Activated naive CD4-positive, alpha-beta T cell treated with anti-CD3 and anti-CD28 coated beads for 36 hours (primary cell): ENCODE data around the gene EPC1. TPM values are rescaled to one million over a fixed set of nuclear protein-coding genes. Genes with fewer than 3 reads are reported as not detected.
"Not testable (repeated sequence)": the region's sequence is repeated elsewhere in the genome, so short reads cannot be mapped to it uniquely, and the experiment has no call there.

Source experiments
- CTCF ChIA-PET: fragments of 350-600 bp; sonication (Branson Sonifier 250); formaldehyde crosslinking; loops from one replicate; lab custom pipeline; 2021; ENCODE audit warnings: antibody characterized with exemption; lab: Charles Lee
- DNase-seq: peaks from one replicate; pipeline ENCODE4 v3.0.0-alpha.2; 2020
- H3K27ac Mint-ChIP-seq: one replicate; pipeline ENCODE4 v1.8.0; 2021; ENCODE audit warnings: mild to moderate bottlenecking, mixed read lengths
- H3K27me3 Mint-ChIP-seq: one replicate; pipeline ENCODE4 v1.8.0; 2021; ENCODE audit warnings: low read depth, mixed read lengths
- H3K36me3 Mint-ChIP-seq: one replicate; pipeline ENCODE4 v1.8.0; 2021; ENCODE audit warnings: low read depth, mixed read lengths
- H3K4me1 Mint-ChIP-seq: one replicate; pipeline ENCODE4 v1.8.0; 2021; ENCODE audit warnings: low read depth, mixed read lengths
- H3K4me3 Mint-ChIP-seq: one replicate; pipeline ENCODE4 v1.8.0; 2021; ENCODE audit warnings: mild to moderate bottlenecking, moderate library complexity, mixed read lengths
- H3K9me3 Mint-ChIP-seq: one replicate; pipeline ENCODE4 v1.8.0; 2021; ENCODE audit warnings: mixed read lengths
- intact Hi-C: fragments of 100-400 bp; cut with micrococcal nuclease; formaldehyde crosslinking; loops from one replicate; pipeline ENCODE4 v1.15.1; 2023
- total RNA-seq, 2 experiments: library from RNA; stranded (reverse); gene quantifications; one replicate each; pipeline ENCODE4 v1.2.3, GENCODE V29; 2021

The EPC1 gene
- total RNA-seq, 2 experiments from 2014 or later: 29.4 to 33.5 TPM

DNA sequence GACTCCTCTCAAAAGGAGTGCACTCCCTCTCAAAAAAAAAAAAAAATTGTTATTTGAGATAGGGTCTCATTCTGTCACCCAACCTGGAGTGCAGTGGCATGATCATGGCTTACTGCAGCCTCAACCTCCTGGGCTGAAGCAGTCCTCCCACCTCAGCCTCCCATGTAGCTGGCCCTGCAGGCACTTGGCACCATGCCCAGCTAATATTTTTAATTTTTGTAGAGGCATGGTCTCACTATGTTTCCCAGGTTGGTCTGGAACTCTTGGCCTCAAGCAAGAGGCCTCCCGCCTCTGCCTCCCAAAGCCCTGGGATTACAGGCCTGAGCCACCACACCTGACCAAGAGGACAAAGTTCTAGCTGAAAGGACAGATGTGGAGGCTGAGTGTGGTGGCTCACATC is 120.3 kb downstream of the EPC1 start:
- Mint-ChIP-seq H3K36me3 (no peaks in the 10 kb centered on the region), H3K27me3 (no peaks in the 10 kb centered on the region), H3K9me3 (peaks cover 5% of the 10 kb centered on the region), H3K4me3 (no peak overlapping the region), H3K27ac (no peak overlapping the region), H3K4me1 (no peaks in the 10 kb centered on the region)
- no peak for DNase-seq
- CTCF ChIA-PET: interaction anchor here (1.0 kb wide), 1 partner anchor 18 kb away, joined by 3 read pairs; no protein-coding TSS in a partner anchor
- intact Hi-C loops: no loop called here

DNA sequence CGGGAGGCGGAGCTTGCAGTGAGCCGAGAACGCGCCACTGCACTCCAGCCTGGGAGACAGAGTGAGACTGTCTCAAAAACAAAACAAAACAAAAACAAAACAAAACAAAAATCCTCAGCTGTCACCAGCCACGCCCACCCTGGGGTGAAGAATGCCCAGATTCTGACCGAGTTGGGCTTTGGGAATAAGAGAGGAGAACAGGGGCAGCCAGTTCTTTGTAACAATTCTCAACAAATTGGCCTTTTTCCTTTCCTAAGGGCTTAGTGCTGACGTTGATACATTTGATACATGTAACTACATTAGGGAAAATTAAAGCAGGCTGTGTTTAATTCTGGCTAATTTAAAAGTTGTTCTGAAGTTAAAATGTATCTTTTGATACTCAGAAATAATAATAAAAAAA is 121.0 kb downstream of the EPC1 start:
- Mint-ChIP-seq H3K27me3 (no peaks in the 10 kb centered on the region), H3K4me3 (no peak overlapping the region), H3K9me3 (peaks cover 5% of the 10 kb centered on the region), H3K4me1 (no peaks in the 10 kb centered on the region), H3K36me3 (no peaks in the 10 kb centered on the region), H3K27ac (no peak overlapping the region)
- intact Hi-C loops: no loop called here
- CTCF ChIA-PET: no interaction called here
- DNase-seq: no peak

DNA sequence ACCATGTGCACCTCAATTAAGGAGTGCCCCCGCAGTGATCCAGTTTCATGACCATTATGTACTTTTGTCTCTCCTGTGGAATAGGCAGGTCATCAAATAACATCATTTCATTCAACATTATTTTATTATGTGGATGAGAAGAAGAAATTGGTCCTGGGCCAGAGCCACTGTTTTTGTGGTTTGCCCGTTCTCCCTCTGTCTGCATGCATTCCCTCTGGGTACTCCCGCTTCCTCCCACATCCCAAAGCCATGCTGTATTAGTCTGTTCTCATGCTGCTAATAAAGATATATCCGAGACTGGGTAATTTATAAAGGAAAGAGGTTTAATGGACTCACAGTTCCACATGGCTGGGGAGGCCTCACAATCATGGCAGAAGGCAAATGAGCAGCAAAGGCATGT is 124.6 kb downstream of the EPC1 start:
- peaks cover 21% of the 10 kb centered on the region for H3K9me3 Mint-ChIP-seq
- H3K4me3 Mint-ChIP-seq, H3K27me3 Mint-ChIP-seq, H3K4me1 Mint-ChIP-seq, intact Hi-C loops, H3K27ac Mint-ChIP-seq, DNase-seq, H3K36me3 Mint-ChIP-seq: not testable (repeated sequence)
- CTCF ChIA-PET: interaction anchor here (0.6 to 0.9 kb wide), 2 partner anchors 208 to 247 kb away, joined by 3 read pairs; no protein-coding TSS in a partner anchor

DNA sequence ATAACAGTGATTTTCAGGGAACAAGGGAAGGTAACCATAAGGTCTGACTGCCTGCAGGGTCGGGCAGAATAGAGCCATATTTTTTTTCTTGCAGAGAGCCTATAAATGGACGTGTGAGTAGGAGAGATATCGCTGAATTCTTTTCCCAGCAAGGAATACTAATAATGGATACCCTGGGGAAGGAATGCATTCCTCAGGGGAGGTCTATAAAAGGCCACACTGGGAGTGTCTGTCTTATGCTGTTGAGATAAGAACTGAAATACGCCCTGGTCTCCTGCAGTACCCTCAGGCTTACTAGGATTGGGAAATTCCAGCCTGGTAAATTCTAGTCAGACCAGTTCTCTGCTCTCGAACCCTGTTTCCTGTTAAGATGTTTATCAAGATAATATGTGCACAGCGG is 127.8 kb downstream of the EPC1 start:
- peaks cover 21% of the 10 kb centered on the region for H3K9me3 Mint-ChIP-seq
- intact Hi-C loops, DNase-seq, H3K4me1 Mint-ChIP-seq, H3K36me3 Mint-ChIP-seq, H3K27ac Mint-ChIP-seq, CTCF ChIA-PET, H3K27me3 Mint-ChIP-seq, H3K4me3 Mint-ChIP-seq: not testable (repeated sequence)

DNA sequence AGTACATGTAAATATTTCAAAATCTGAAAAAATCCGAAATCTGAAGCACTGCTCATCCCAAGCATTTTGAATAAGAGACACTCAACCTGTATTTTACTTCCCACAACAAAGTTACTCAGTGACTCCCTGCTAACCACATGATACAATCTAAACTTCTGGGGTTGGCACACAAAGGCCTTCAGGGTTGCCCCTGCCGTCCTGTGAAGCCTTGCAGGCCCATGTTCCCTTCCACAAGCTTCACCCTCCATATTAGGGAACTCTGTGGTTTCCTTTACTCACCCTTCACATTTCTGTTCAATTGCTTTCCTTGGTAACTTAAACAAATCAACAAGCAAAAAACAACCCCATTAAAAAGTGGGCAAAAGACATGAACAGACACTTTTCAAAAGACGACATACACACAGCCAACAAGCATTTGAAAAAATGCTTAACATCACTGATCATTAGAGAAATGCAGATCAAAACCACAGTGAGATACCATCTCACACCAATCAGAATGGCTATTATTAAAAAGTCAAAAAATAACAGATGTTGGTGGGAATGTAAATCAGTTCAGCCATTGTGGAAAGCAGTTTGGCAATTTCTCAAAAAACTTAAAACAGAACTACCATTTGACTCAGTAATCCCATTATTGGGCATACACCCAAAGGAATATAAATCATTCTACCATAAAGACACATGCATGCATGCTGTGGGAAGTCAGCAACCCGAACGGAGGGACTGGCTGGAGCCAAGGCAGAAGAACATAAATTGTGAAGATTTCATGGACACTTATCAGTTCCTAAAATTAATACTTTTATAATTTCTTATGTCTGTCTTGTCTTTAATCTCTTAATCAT is 128.5 kb downstream of the EPC1 start:
- H3K36me3 Mint-ChIP-seq, intact Hi-C loops, H3K4me1 Mint-ChIP-seq, H3K4me3 Mint-ChIP-seq, DNase-seq, H3K27me3 Mint-ChIP-seq, CTCF ChIA-PET, H3K27ac Mint-ChIP-seq: not testable (repeated sequence)
- H3K9me3 Mint-ChIP-seq: peaks cover 21% of the 10 kb centered on the region

Other genes with a start within 250 kb of the EPC1 start
- 1 to 10 TPM; 6.8 to 8.9 TPM for gene CCDC7, start 99.0 kb upstream of the EPC1 start, total RNA-seq